Inflammatory macrophage (primary cell): ENCODE measurements around the gene TIAM1.

Experiments
- DNase-seq, 2 donors: peaks; one replicate each; pipeline ENCODE4 v3.0.0-alpha.2; 2020 to 2022

TIAM1 gene

DNA sequence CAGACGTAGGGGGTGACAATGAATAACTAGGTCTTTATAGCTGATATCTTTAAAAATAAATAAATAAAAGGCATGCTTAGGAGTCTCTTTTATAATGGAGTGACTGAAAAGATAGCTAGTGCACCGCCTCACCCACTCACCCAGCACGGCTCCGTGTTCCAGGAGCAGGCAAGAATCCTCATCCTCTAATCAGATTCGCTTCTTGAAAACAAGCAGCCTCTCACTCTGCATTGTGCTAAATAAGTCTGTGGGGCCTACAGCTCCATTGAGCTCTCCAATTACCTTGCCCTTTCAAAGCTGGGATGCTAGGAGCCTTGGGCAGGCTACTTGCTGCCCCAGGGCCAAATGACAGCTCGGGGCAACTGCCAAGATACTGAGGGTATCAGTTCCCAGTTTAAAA lies 91.5 kb downstream of the TIAM1 start:
- DNase-seq = no peak

DNA sequence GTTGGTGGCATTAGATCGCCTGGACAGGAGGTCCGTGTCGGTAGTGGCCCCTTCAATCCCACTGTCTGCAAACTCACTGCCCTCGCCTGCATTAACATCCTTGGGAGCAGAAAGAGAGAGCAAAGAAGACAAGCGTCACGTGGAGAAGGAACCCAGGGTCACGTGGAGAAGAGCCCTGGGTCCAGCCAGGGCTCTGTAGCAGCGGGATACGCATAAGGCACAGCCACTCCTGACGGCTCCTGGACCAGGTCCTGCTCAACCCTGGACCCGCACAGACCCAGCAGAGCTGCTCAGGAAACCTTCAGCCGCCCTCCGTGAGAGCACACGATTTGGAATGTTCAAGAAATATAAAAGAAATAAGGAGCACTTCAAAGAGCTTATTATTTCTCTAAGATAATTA lies 92.0 kb downstream of the TIAM1 start:
- no peak for DNase-seq

DNA sequence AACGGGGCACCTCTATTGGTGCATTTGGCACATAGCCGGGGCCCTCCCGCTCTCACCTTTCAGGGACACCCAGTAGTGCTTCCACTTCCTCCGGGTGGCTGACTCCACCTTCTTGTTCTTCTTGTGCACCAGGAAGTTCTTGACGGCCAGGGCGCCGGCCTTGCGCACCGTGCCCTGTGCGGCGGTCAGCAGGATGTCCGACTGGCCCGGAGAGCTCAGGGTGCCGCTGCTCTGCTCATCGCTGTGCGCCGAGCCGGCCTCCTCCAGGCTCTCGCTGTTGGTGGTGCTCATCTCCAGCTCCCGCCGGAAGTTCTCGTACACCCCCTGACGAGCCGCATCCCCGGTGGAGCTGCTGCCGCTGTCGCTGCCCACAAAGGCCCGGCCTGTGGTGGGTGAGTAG lies 92.4 kb downstream of the TIAM1 start:
- DNase-seq = no peak

GRCh38 chr21:31248598-31248997 lies 95.5 kb downstream of the TIAM1 start:
- no peak for DNase-seq

DNA sequence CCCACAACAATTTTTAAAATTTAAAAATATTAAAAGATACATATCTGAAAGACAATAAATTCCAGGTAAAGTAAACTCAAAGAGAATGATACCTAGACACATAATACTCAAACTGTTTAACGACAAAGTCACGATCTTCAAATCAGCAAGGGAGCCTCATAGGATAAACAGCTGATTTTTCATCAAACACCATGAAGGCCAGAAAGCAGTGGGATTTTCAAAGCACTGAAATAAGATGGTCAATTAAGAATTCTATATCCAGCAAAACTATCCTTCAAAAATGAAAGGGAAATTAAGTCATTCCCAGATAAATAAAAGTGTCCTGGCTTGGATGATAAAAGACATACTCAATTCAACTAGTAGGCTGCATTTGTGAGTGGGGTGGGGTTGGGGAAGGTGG lies 100.5 kb downstream of the TIAM1 start:
- no peak for DNase-seq

DNA sequence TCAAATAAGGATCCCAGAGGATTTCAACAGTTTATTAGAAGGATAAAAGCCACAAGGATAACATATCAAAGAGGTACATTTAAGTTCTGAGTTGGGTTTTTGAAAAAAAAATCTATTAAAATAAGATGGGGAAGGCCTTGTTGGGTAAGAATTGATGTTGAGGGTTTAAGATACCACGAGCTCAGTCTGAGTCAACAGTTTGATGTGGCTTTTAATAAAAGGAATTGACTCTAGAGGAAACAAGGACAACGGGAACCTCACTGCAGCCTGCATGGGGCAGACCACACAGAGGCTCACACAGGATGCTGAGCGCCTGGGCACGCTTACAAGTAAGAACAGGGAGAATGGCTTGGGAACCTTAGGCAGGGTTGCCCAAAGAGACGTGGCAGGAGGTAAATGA lies 107.5 kb downstream of the TIAM1 start:
- peak; percentile 67 to 76 for DNase-seq

GRCh38 chr21:31235671-31236450 lies 108.2 kb downstream of the TIAM1 start:
- peak; percentile 29 to 62 for DNase-seq

- no peak for DNase-seq
Observed at GRCh38 chr21:31234936-31235335, 109.1 kb downstream of the TIAM1 start.

DNA sequence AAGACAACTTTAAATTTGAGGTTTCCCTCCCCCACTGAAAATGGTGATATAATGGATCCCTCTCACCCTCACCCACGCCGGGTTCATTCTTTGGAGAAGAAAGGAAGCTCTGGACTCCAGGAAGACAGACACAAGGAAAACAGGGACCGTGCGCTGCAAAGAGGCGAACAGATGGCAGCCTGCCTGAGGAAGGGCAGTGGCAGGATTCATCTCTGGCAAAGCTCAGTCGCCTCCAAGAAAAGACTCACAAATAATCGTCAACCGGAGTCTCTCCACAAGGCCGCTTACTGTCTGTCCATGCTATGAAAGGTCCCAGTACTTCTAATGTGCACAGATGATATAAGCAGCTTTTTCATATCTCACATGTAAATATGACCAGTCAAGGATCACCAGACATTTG lies 110.3 kb downstream of the TIAM1 start:
- no peak for DNase-seq

GRCh38 chr21:31232344-31232743 lies 111.7 kb downstream of the TIAM1 start:
- no peak for DNase-seq

DNA sequence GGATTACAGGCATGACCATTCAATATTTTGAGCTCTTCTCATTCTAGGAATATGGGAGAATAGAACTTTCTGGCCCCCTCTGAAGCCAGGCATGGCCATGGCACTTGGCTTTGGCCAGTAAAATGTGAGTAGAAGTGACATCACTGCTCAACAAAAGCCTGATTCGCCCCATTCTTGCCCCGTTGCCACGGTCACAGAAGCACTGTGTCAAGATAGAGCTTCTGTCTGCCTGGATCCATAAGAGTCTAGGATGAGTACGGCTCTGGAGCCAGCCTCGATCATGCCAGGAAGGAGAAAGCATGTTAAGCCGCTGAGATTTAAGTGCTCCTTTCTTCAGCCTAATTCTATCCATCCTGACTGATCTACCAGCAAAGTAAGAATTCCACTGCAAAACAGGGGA lies 113.1 kb downstream of the TIAM1 start:
- DNase-seq = no peak

DNA sequence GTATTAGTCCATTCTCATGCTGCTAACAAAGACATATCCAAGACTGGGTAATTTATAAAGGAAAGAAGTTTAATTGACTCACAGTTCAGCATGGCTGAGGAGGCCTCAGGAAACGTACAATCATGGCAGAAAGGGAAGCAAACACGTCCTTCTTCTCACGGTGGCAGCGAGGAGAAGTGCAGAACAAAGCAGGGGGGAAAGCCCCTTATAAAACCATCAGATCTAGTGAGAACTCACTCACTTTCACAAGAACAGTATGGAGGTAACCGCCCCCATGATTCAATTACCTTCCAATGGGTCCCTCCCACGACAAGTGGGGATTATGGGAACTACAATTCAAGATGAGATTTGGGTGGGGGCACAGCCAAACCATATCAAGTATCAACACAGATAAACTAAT lies 115.3 kb downstream of the TIAM1 start:
- peak in 1 of 2 donors; percentile 9 for DNase-seq

DNA sequence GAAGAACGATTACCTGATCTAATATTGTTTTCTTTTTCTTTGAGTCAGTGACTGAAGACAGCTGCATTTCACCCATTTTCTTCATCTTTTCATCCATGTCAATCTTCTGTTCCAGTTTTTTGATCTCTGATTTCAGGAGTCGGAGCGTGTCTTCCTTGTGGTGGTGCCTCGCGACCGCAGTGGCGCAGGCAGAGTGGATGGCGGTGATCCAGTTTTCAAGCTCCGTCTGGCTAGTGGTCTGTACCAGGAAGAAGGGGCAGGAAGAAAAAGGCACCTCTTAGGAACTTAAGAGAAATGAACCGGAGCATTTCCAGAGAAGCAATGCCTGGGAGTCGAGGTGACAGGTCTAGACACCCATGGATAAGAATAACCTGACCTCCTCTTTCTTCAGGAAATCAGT lies 118.3 kb downstream of the TIAM1 start:
- DNase-seq = no peak

DNA sequence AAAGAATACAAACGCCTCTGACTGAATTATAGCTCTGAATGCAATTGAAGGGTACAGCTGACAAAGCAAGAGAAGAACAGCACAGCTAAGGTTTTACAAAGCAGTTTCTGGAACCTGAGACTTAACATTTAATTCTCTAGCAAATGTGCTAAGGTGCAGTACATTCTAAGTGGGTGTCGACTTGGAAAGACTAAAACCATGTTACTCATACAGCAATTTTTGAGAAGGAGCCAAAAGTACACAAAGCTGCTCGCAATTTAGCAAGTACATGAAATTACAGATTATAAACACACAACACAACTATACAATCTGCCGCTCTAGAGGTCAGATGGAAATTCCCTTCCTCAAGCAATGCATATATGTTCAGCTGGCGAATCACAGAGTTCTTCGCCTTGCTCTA lies 121.9 kb downstream of the TIAM1 start:
- no peak for DNase-seq

DNA sequence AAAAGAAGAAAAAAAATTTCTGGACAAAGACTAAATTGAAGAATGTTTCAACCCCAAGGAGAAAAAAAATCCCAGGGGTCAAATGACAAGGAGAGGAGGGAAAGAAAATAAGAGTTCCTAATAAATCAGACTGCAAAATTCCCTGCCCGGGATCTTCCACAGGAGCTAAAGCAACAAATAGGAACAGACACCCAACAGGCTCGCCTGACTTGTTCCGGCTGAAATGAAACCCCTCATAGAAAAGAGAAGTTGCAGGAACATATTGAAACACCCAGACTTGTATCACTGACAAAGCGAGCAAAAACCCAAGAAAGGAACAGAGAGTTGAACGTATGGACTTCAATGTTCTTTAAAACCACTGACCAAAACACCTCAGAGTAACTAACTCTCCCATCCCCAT lies 123.0 kb downstream of the TIAM1 start:
- peak; percentile 67 for DNase-seq

DNA sequence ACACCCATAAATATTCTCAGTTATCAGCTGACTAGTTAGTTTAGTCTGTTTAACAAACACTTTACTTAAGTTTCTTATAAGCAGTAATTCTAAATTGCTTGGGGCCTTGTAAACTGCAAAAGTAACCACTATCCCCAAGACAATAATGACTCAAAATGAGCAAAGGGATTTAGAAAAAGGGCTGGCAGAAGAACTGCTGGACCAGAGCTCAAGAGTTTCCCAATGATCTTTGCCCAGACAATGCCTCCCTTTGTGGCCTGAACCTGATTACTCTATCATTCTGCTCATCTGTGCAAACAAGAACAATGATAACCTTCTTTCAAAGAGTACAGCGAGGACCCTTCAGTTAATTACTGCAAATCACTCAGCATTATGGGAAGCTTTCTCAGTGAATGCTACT lies 123.5 kb downstream of the TIAM1 start:
- peak in 1 of 2 donors; percentile 18 for DNase-seq

GRCh38 chr21:31218830-31219608 lies 125.0 kb downstream of the TIAM1 start:
- DNase-seq = peak; percentile 78 to 89

GRCh38 chr21:31216206-31216605 lies 127.9 kb downstream of the TIAM1 start:
- no peak for DNase-seq

DNA sequence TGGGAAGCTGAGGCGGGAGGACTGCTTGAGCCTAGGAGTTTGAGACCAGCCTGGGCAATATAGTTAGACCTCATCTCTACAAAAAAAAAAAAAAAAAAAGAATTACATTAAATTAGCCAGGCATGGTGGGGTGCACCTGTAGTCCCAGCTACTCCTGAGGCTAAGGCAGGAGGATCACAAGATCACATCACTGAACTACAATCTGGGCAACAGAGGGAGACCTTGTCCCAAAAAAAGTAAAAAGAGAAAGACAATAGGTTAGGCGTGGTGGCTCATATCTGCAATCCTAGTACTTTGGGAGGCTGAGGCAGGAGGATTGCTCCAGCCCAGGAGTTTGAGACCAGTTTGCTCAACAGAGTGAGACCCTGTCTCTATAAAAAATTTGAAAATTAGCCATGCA lies 130.3 kb downstream of the TIAM1 start:
- no peak for DNase-seq

- DNase-seq = no peak
Observed at GRCh38 chr21:31211836-31212235, 132.2 kb downstream of the TIAM1 start.

DNA sequence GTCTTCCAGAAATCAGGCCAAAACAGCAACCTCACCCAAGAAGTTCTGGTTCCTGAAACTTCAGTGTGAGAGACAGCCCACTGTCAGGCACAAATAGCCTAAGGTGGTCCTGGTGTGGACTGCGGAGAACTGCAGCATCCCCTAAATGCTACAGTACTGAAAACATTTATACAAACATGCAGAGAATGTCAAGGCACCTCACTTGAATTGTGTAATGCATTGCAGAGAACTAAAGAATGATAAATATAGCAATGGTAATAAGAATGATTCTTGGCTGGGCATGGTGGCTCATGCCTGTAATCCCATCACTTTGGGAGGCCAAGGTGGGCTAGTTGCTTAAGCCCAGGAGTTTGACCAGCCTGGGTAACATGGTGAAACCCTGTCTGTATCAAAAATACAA lies 138.6 kb downstream of the TIAM1 start:
- DNase-seq = no peak

- DNase-seq = no peak
Observed at GRCh38 chr21:31204801-31205200, 139.3 kb downstream of the TIAM1 start.

GRCh38 chr21:31203431-31204054 lies 140.5 kb downstream of the TIAM1 start:
- DNase-seq = no peak

DNA sequence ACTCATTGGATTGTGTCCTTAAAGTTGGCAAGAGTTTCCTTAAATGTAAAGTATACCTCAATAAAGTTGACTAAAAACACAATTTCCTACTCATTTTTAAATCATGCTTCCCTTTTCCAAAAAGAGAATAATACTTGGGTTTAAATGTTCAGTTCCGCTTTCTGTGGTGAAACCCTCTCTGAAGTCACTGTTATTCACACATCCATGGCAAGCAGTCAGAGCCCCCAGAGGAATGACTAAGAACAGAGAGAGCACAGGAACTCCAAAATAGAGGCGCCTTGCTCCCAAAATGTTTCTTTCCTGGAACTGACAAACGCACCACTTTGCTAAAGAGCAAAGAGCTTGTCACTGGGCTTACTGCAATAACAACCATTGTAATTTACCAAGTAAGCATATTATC lies 142.5 kb downstream of the TIAM1 start:
- peak; percentile 89 to 94 for DNase-seq
